Tibial artery (tissue), 4 donors: ENCODE measurements around the gene PPP1R15A.

Experiments
- DNase-seq, 2 donors: peaks; one replicate each; pipeline ENCODE4 v3.0.0-alpha.2; 2019
- H3K27ac ChIP-seq, 2 donors: fragments of 200-600 bp; sonication (generic) in 1 of 2; 1 replicate in 1 of 2; 2 replicates in 1 of 2; pipeline ENCODE4 v1.5.1; 2018 to 2019; ENCODE audit warnings: mild to moderate bottlenecking in 1 of 2
- H3K27me3 ChIP-seq, 2 donors: fragments of 200-600 bp; sonication (generic) in 1 of 2; one replicate each; pipeline versions ENCODE4 v1.5.1 to v1.6.0; 2016 to 2019
- H3K36me3 ChIP-seq, 3 donors: fragments of 200-600 bp; sonication (generic) in 2 of 3; one replicate each; pipeline ENCODE4 v1.5.1; 2016 to 2019; ENCODE audit warnings: mild to moderate bottlenecking in 2 of 3
- H3K4me1 ChIP-seq, 4 donors: fragments of 200-600 bp; sonication (generic) in 2 of 4; 1 replicate in 3 of 4; 2 replicates in 1 of 4; pipeline ENCODE4 v1.5.1; 2016 to 2019
- H3K4me3 ChIP-seq, 2 donors: fragments of 200-600 bp; sonication (generic) in 1 of 2; 1 replicate in 1 of 2; 2 replicates in 1 of 2; pipeline ENCODE4 v1.5.1; 2018 to 2019; ENCODE audit warnings: mild to moderate bottlenecking in 2 of 2
- H3K9me3 ChIP-seq, 3 donors: fragments of 200-600 bp; sonication (generic) in 1 of 3; one replicate each; pipeline ENCODE4 v1.5.1; 2016 to 2019
- CTCF ChIP-seq, 2 experiments: fragments of 200-600 bp in 1 of 2; fragments of 450-650 bp in 1 of 2; IDR thresholded peaks; one replicate each; pipeline ENCODE4 v1.5.1; 2017 to 2019; ENCODE audit warnings: antibody characterized with exemption in 2 of 2, mild to moderate bottlenecking in 1 of 2, moderate library complexity in 1 of 2
- intact Hi-C: fragments of 100-400 bp; cut with DNase I; formaldehyde crosslinking; loops from one replicate; pipeline ENCODE4 v1.15.0; 2023; ENCODE audit warnings: low total_unique reads

The PPP1R15A gene

GRCh38 chr19:48925240-48925843, 53.1 kb downstream of the PPP1R15A start:
- intact Hi-C loops: no loop called here
- H3K36me3 ChIP-seq: peaks cover 14 to 37% (median 31%) of the 10 kb centered on the region in 3 donors
- H3K9me3 ChIP-seq: no peaks in the 10 kb centered on the region
- peak overlapping the region in 1 of 2 donors; percentile 11 for H3K27ac ChIP-seq
- no peak overlapping the region for H3K4me3 ChIP-seq
- no peak for DNase-seq
- H3K4me1 ChIP-seq: peaks cover 0 to 11% (median 3%) of the 10 kb centered on the region in 4 donors
- no peak for TF ChIP-seq CTCF (IDR thresholded peaks at IDR 0.05)
- no peaks in the 10 kb centered on the region for H3K27me3 ChIP-seq
